H1 (cell line): Measurements from ENCODE around the gene MNX1. TPM values are rescaled to one million over a fixed set of nuclear protein-coding genes. Genes with fewer than 3 reads are reported as not detected.

Experiments used
- CTCF ChIA-PET: fragments of 300-600 bp; sonication (Branson Sonifier 250); formaldehyde crosslinking; loops from one replicate; lab custom pipeline; 2021; ENCODE audit not compliant: partially characterized antibody; lab: Charles Lee
- POLR2A ChIA-PET: fragments of 300-600 bp; sonication (Branson Sonifier 250); formaldehyde crosslinking; loops from one replicate; lab custom pipeline; 2021; ENCODE audit warnings: inconsistent platforms; ENCODE audit not compliant: partially characterized antibody; lab: Charles Lee
- DNase-seq, 2 experiments: peaks; one replicate each; pipeline versions ENCODE4 v3.0.0 to v3.0.0-alpha.2; 2010 to 2022; ENCODE audit warnings: low spot score in 2 of 2, low read depth in 1 of 2, mixed read lengths in 1 of 2
- FAIRE-seq: peaks from 2 replicates; lab custom pipeline; 2011; peaks lifted over from hg19 to GRCh38; lab: Jason Lieb, UNC
- H2AFZ ChIP-seq: 2 replicates; pipeline ENCODE4 v1.8.1; 2012; ENCODE audit warnings: low read length, inconsistent platforms
- H2AK5ac ChIP-seq: 2 replicates; pipeline ENCODE4 v1.6.1; 2013; ENCODE audit warnings: low read depth, low read length
- H2BK120ac ChIP-seq: replicated peaks from 2 replicates; pipeline ENCODE3; 2013; ENCODE audit warnings: low read depth, low read length, inconsistent platforms
- H2BK12ac ChIP-seq: 2 replicates; pipeline ENCODE4 v1.6.1; 2013; ENCODE audit warnings: low read depth, low read length
- H2BK15ac ChIP-seq: 2 replicates; pipeline ENCODE4 v1.6.1; 2013; ENCODE audit warnings: low read length
- H2BK20ac ChIP-seq: 2 replicates; pipeline ENCODE4 v1.6.1; 2013; ENCODE audit warnings: low read length
- H2BK5ac ChIP-seq: 2 replicates; pipeline ENCODE4 v1.6.1; 2013; ENCODE audit warnings: low read depth, low read length
- H3K14ac ChIP-seq: 2 replicates; pipeline ENCODE4 v1.6.1; 2013; ENCODE audit warnings: inconsistent platforms; ENCODE audit not compliant: insufficient read length
- H3K18ac ChIP-seq: 2 replicates; pipeline ENCODE4 v1.6.1; 2013; ENCODE audit warnings: low read length; ENCODE audit errors: extremely low read depth
- H3K23ac ChIP-seq: 2 replicates; pipeline ENCODE4 v1.6.1; 2013; ENCODE audit warnings: inconsistent platforms; ENCODE audit not compliant: insufficient read length
- H3K23me2 ChIP-seq: 2 replicates; pipeline ENCODE4 v1.6.1; 2013; ENCODE audit warnings: low read depth, low read length
- H3K27ac ChIP-seq: 2 replicates; pipeline ENCODE4 v1.6.1; 2011; ENCODE audit warnings: low read depth, low read length, inconsistent platforms
- H3K27me3 ChIP-seq, 4 experiments: replicated peaks in 1 of 4; 1 replicate in 1 of 4; 2 replicates in 3 of 4; pipeline versions ENCODE4 v1.6.1 to v1.8.1; 2011 to 2013; ENCODE audit warnings: low read length in 3 of 4, mild to moderate bottlenecking in 3 of 4, inconsistent platforms in 2 of 4, mixed read lengths in 2 of 4, moderate library complexity in 1 of 4; ENCODE audit not compliant: control insufficient read depth in 3 of 4, insufficient read depth in 3 of 4; ENCODE audit errors: extremely low read depth in 1 of 4
- H3K36me3 ChIP-seq, 4 experiments: 2 replicates each; pipeline versions ENCODE4 v1.6.1 to v1.8.1; 2011 to 2013; ENCODE audit warnings: mild to moderate bottlenecking in 4 of 4, low read length in 3 of 4, moderate library complexity in 2 of 4, control low read depth in 1 of 4, inconsistent platforms in 1 of 4; ENCODE audit not compliant: insufficient read depth in 4 of 4, control insufficient read depth in 2 of 4
- H3K4ac ChIP-seq: replicated peaks from 2 replicates; pipeline ENCODE3; 2013; ENCODE audit warnings: low read length, low read depth, mixed read lengths, inconsistent platforms; ENCODE audit not compliant: insufficient read length
- H3K4me1 ChIP-seq, 4 experiments: replicated peaks in 1 of 4; 1 replicate in 1 of 4; 2 replicates in 3 of 4; pipeline versions ENCODE4 v1.6.1 to v1.8.1; 2011 to 2013; ENCODE audit warnings: low read length in 3 of 4, inconsistent platforms in 2 of 4, mixed read lengths in 1 of 4; ENCODE audit not compliant: insufficient read depth in 4 of 4, control insufficient read depth in 3 of 4
- H3K4me2 ChIP-seq, 2 experiments: 2 replicates each; pipeline versions ENCODE4 v1.6.1 to v1.8.1; 2011 to 2013; ENCODE audit warnings: low read depth in 2 of 2, low read length in 2 of 2, control low read depth in 1 of 2, inconsistent platforms in 1 of 2, mild to moderate bottlenecking in 1 of 2; ENCODE audit not compliant: insufficient read depth in 1 of 2
- H3K4me3 ChIP-seq, 4 experiments: fragments of 200-600, 300-600 bp in 1 of 4; sonication (generic), shearing (Covaris generic), sonication (Bioruptor Twin) in 1 of 4; 2 replicates each; pipeline versions ENCODE4 v1.5.1 to v1.8.1; 2011 to 2016; ENCODE audit warnings: low read length in 4 of 4, low read depth in 3 of 4, control low read depth in 2 of 4, inconsistent platforms in 2 of 4, mild to moderate bottlenecking in 2 of 4, mixed read lengths in 1 of 4, moderate library complexity in 1 of 4; ENCODE audit not compliant: insufficient read depth in 2 of 4; ENCODE audit errors: extremely low read depth in 1 of 4
- H3K56ac ChIP-seq: replicated peaks from 2 replicates; pipeline ENCODE3; 2013; ENCODE audit warnings: low read depth, mild to moderate bottlenecking, mixed read lengths, low read length, inconsistent platforms; ENCODE audit not compliant: insufficient read length
- H3K79me1 ChIP-seq: 2 replicates; pipeline ENCODE4 v1.6.1; 2013; ENCODE audit warnings: low read depth, low read length, control low read depth
- H3K79me2 ChIP-seq, 2 experiments: 2 replicates each; pipeline versions ENCODE4 v1.6.1 to v1.8.1; 2012 to 2013; ENCODE audit warnings: low read length in 2 of 2, mild to moderate bottlenecking in 2 of 2, inconsistent platforms in 1 of 2; ENCODE audit not compliant: insufficient read depth in 2 of 2, control insufficient read depth in 1 of 2
- H3K9ac ChIP-seq, 4 experiments: replicated peaks in 1 of 4; 1 replicate in 1 of 4; 2 replicates in 3 of 4; pipeline versions ENCODE4 v1.6.1 to v1.8.1; 2011 to 2013; ENCODE audit warnings: low read depth in 3 of 4, low read length in 3 of 4, control low read depth in 2 of 4, mild to moderate bottlenecking in 2 of 4, moderate library complexity in 2 of 4, inconsistent platforms in 1 of 4; ENCODE audit errors: extremely low read depth in 1 of 4
- H3K9me3 ChIP-seq, 2 experiments: 2 replicates each; pipeline versions ENCODE4 v1.6.1 to v1.8.1; 2012 to 2013; ENCODE audit warnings: mild to moderate bottlenecking in 2 of 2, moderate library complexity in 2 of 2, control low read depth in 1 of 2, inconsistent platforms in 1 of 2, low read depth in 1 of 2, low read length in 1 of 2, mixed read lengths in 1 of 2; ENCODE audit not compliant: insufficient read depth in 2 of 2
- H4K20me1 ChIP-seq, 2 experiments: replicated peaks in 1 of 2; 2 replicates each; pipeline versions ENCODE3 to v1.8.1; 2011 to 2013; ENCODE audit warnings: inconsistent platforms in 2 of 2, low read length in 2 of 2, mild to moderate bottlenecking in 1 of 2; ENCODE audit not compliant: insufficient read depth in 2 of 2, control insufficient read depth in 1 of 2
- H4K5ac ChIP-seq: 2 replicates; pipeline ENCODE4 v1.6.1; 2013; ENCODE audit warnings: low read length, low read depth, mixed read lengths, inconsistent platforms; ENCODE audit not compliant: insufficient read length
- H4K8ac ChIP-seq: 2 replicates; pipeline ENCODE4 v1.8.0; 2013; ENCODE audit warnings: mild to moderate bottlenecking, moderate library complexity, low read length, inconsistent platforms; ENCODE audit not compliant: insufficient read depth; ENCODE audit errors: extremely low read depth
- H4K91ac ChIP-seq: replicated peaks from 2 replicates; pipeline ENCODE3; 2013; ENCODE audit warnings: low read length, mixed read lengths, inconsistent platforms; ENCODE audit not compliant: insufficient read length
- BACH1 ChIP-seq: IDR thresholded peaks from 2 replicates; pipeline ENCODE4 v1.6.1; 2012; ENCODE audit warnings: low read length, improper control_type of control experiment
- BRCA1 ChIP-seq: IDR thresholded peaks from 2 replicates; pipeline ENCODE4 v1.6.1; 2012; ENCODE audit warnings: low read depth, low read length, improper control_type of control experiment
- CBX5 ChIP-seq: fragments of 300-800, 300-1000 bp; sonication (generic); IDR thresholded peaks from 2 replicates; pipeline ENCODE4 v1.7.1; 2016; ENCODE audit warnings: antibody characterized with exemption, low read length, low read depth
- CBX8 ChIP-seq: fragments of 300-800, 300-1000 bp; sonication (generic); IDR thresholded peaks from 2 replicates; pipeline ENCODE4 v1.7.1; 2016; ENCODE audit warnings: low read depth, low read length, borderline replicate concordance
- EGR1 ChIP-seq: IDR thresholded peaks from 2 replicates; pipeline ENCODE4 v1.6.1; 2011; ENCODE audit warnings: low read depth, low read length, borderline replicate concordance
- GABPA ChIP-seq: IDR thresholded peaks from 2 replicates; pipeline ENCODE4 v1.6.1; 2011; ENCODE audit warnings: mild to moderate bottlenecking, low read length, moderate library complexity, borderline replicate concordance; ENCODE audit not compliant: insufficient read depth
- KDM4A ChIP-seq: IDR thresholded peaks from one replicate; pipeline ENCODE4 v1.7.1; 2012; ENCODE audit warnings: low read depth, mild to moderate bottlenecking, moderate library complexity, low read length, inconsistent platforms; ENCODE audit not compliant: severe bottlenecking
- MAFK ChIP-seq: IDR thresholded peaks from 2 replicates; pipeline ENCODE4 v1.6.1; 2012; ENCODE audit warnings: low read depth, mild to moderate bottlenecking, improper control_type of control experiment, low read length
- NANOG ChIP-seq: IDR thresholded peaks from 2 replicates; pipeline ENCODE4 v1.6.1; 2011; ENCODE audit warnings: low read length, low read depth, mild to moderate bottlenecking, inconsistent platforms; ENCODE audit not compliant: insufficient read depth, poor library complexity, severe bottlenecking
- POU5F1 ChIP-seq: IDR thresholded peaks from 2 replicates; pipeline ENCODE4 v1.6.1; 2011; ENCODE audit warnings: low read depth, mild to moderate bottlenecking, low read length, moderate library complexity
- SP2 ChIP-seq: IDR thresholded peaks from 2 replicates; pipeline ENCODE4 v1.6.1; 2012; ENCODE audit warnings: mild to moderate bottlenecking, low read length, inconsistent platforms
- WGBS, 2 experiments: shearing (Covaris generic) in 1 of 2; methylation state at CpG; one replicate each; pipeline versions ENCODE4 v1.1.6 to v1.1.7; 2013 to 2015; ENCODE audit warnings: low lambda C conversion rate in 2 of 2, mixed read lengths in 2 of 2, inconsistent platforms in 1 of 2, low coverage in 1 of 2, missing lambda C conversion rate in 1 of 2; ENCODE audit not compliant: insufficient replicate concordance in 2 of 2, insufficient coverage in 1 of 2, insufficient read length in 1 of 2; ENCODE audit errors: extremely low coverage in 1 of 2, missing lambda C conversion rate in 1 of 2; 5-methylcytosine and 5-hydroxymethylcytosine counted together
- polyA plus RNA-seq, 7 experiments: library from polyadenylated mRNA; depleted of rRNA in 3 of 7; stranded (reverse) in 5 of 7; unstranded in 2 of 7; fragments of >200 nt in 5 of 7; fragments of 200-250 nt in 2 of 7; gene quantifications; 1 replicate in 5 of 7; 2 replicates in 1 of 7; 4 replicates in 1 of 7; pipeline versions ENCODE4 v1.2.1 to v1.2.3, GENCODE V29; 2011 to 2013; ENCODE audit warnings: missing spikeins in 2 of 7, mixed read lengths in 2 of 7
- total RNA-seq: library from RNA; stranded (reverse); fragmentation: NEBNext Ultra II Directional; extraction: Animal tissue kit (Norgen Biotek cat#: 25700); gene quantifications from 2 replicates; pipeline ENCODE4 v1.2.1, GENCODE V29; 2021
- TF ChIP-seq, protein P1 (sequence below): IDR thresholded peaks from 2 replicates; pipeline ENCODE4 v1.6.1; 2012; ENCODE audit warnings: inconsistent platforms

MNX1 gene
- total and polyA plus RNA-seq, 2 of the 8 experiments (the other 6 are each of a cell fraction or from before 2014, with no cell fraction given): 0.39 TPM; not detected in 1

GRCh38 chr7:157041514-157042277 lies 31.2 kb upstream of the MNX1 start:
- FAIRE-seq: no peak
- Histone ChIP-seq H3K36me3 (no peaks in the 10 kb centered on the region), H3K9ac (no peak overlapping the region), H3K4me1 (peaks cover 0 to 3% (median 0%) of the 10 kb centered on the region in 4 experiments; a peak in 1 of 7 replicates), H2BK12ac (no peak overlapping the region; the same call in 1 of the 2 replicates), H3K79me2 (no peaks in the 10 kb centered on the region), H3K23me2 (no peaks in the 10 kb centered on the region), H2BK20ac (no peak overlapping the region), H3K4ac (peak overlapping the region; percentile 66), H3K4me3 (no peak overlapping the region), H3K4me2 (no peak overlapping the region), H2AFZ (no peak overlapping the region), H3K79me1 (no peaks in the 10 kb centered on the region), H3K27me3 (peaks cover 0 to 2% (median 0%) of the 10 kb centered on the region in 4 experiments; a peak in 2 of 7 replicates), H2AK5ac (no peak overlapping the region), H4K8ac (no peak overlapping the region; the same call in 1 of the 2 replicates), H3K27ac (no peak overlapping the region), H3K23ac (no peak overlapping the region), H4K20me1 (no peaks in the 10 kb centered on the region), H3K14ac (no peak overlapping the region), H3K56ac (no peak overlapping the region), H4K5ac (no peak overlapping the region), H2BK15ac (no peak overlapping the region), H3K18ac (no peak overlapping the region; the same call in 1 of the 2 replicates), H4K91ac (no peak overlapping the region), H3K9me3 (no peaks in the 10 kb centered on the region), H2BK120ac (no peak overlapping the region), H2BK5ac (no peak overlapping the region)
- ChIA-PET CTCF (no interaction called here), POLR2A (interaction anchor here (0.7 to 2.1 kb wide), 3 partner anchors 29 to 264 kb away, joined by 3 to 5 read pairs (median 4); partner anchors contain the start of gene NOM1)
- WGBS, 2 experiments: 94% methylated on average over 20 of the region's 20 CpGs; no CpG with 5 or more reads in 1 of the 2 experiments
- DNase-seq: no peak
- TF ChIP-seq CBX8 (no peak), EGR1 (no peak), BRCA1 (no peak), KDM4A (no peak), GABPA (no peak), MAFK (no peak), NANOG (no peak), POU5F1 (no peak), SP2 (no peak), CBX5 (no peak), BACH1 (no peak)
- TF ChIP-seq, protein P1, sequence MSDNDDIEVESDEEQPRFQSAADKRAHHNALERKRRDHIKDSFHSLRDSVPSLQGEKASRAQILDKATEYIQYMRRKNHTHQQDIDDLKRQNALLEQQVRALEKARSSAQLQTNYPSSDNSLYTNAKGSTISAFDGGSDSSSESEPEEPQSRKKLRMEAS: no peak
